H1 (cell line): Measurements from ENCODE around the gene HNF4A. TPM values are rescaled to one million over a fixed set of nuclear protein-coding genes. Genes with fewer than 3 reads are reported as not detected.

Source experiments
- CTCF ChIA-PET: fragments of 300-600 bp; sonication (Branson Sonifier 250); formaldehyde crosslinking; loops from one replicate; lab custom pipeline; 2021; ENCODE audit not compliant: partially characterized antibody; lab: Charles Lee
- POLR2A ChIA-PET: fragments of 300-600 bp; sonication (Branson Sonifier 250); formaldehyde crosslinking; loops from one replicate; lab custom pipeline; 2021; ENCODE audit warnings: inconsistent platforms; ENCODE audit not compliant: partially characterized antibody; lab: Charles Lee
- DNase-seq, 2 experiments: peaks; one replicate each; pipeline versions ENCODE4 v3.0.0 to v3.0.0-alpha.2; 2010 to 2022; ENCODE audit warnings: low spot score in 2 of 2, low read depth in 1 of 2, mixed read lengths in 1 of 2
- FAIRE-seq: peaks from 2 replicates; lab custom pipeline; 2011; peaks lifted over from hg19 to GRCh38; lab: Jason Lieb, UNC
- H2AFZ ChIP-seq: 2 replicates; pipeline ENCODE4 v1.8.1; 2012; ENCODE audit warnings: low read length, inconsistent platforms
- H2AK5ac ChIP-seq: 2 replicates; pipeline ENCODE4 v1.6.1; 2013; ENCODE audit warnings: low read depth, low read length
- H2BK120ac ChIP-seq: replicated peaks from 2 replicates; pipeline ENCODE3; 2013; ENCODE audit warnings: low read depth, low read length, inconsistent platforms
- H2BK12ac ChIP-seq: 2 replicates; pipeline ENCODE4 v1.6.1; 2013; ENCODE audit warnings: low read depth, low read length
- H2BK15ac ChIP-seq: 2 replicates; pipeline ENCODE4 v1.6.1; 2013; ENCODE audit warnings: low read length
- H2BK20ac ChIP-seq: 2 replicates; pipeline ENCODE4 v1.6.1; 2013; ENCODE audit warnings: low read length
- H2BK5ac ChIP-seq: 2 replicates; pipeline ENCODE4 v1.6.1; 2013; ENCODE audit warnings: low read depth, low read length
- H3K14ac ChIP-seq: 2 replicates; pipeline ENCODE4 v1.6.1; 2013; ENCODE audit warnings: inconsistent platforms; ENCODE audit not compliant: insufficient read length
- H3K18ac ChIP-seq: 2 replicates; pipeline ENCODE4 v1.6.1; 2013; ENCODE audit warnings: low read length; ENCODE audit errors: extremely low read depth
- H3K23ac ChIP-seq: 2 replicates; pipeline ENCODE4 v1.6.1; 2013; ENCODE audit warnings: inconsistent platforms; ENCODE audit not compliant: insufficient read length
- H3K23me2 ChIP-seq: 2 replicates; pipeline ENCODE4 v1.6.1; 2013; ENCODE audit warnings: low read depth, low read length
- H3K27ac ChIP-seq: 2 replicates; pipeline ENCODE4 v1.6.1; 2011; ENCODE audit warnings: low read depth, low read length, inconsistent platforms
- H3K27me3 ChIP-seq, 4 experiments: replicated peaks in 1 of 4; 1 replicate in 1 of 4; 2 replicates in 3 of 4; pipeline versions ENCODE4 v1.6.1 to v1.8.1; 2011 to 2013; ENCODE audit warnings: low read length in 3 of 4, mild to moderate bottlenecking in 3 of 4, inconsistent platforms in 2 of 4, mixed read lengths in 2 of 4, moderate library complexity in 1 of 4; ENCODE audit not compliant: control insufficient read depth in 3 of 4, insufficient read depth in 3 of 4; ENCODE audit errors: extremely low read depth in 1 of 4
- H3K36me3 ChIP-seq, 4 experiments: 2 replicates each; pipeline versions ENCODE4 v1.6.1 to v1.8.1; 2011 to 2013; ENCODE audit warnings: mild to moderate bottlenecking in 4 of 4, low read length in 3 of 4, moderate library complexity in 2 of 4, control low read depth in 1 of 4, inconsistent platforms in 1 of 4; ENCODE audit not compliant: insufficient read depth in 4 of 4, control insufficient read depth in 2 of 4
- H3K4ac ChIP-seq: replicated peaks from 2 replicates; pipeline ENCODE3; 2013; ENCODE audit warnings: low read length, low read depth, mixed read lengths, inconsistent platforms; ENCODE audit not compliant: insufficient read length
- H3K4me1 ChIP-seq, 4 experiments: replicated peaks in 1 of 4; 1 replicate in 1 of 4; 2 replicates in 3 of 4; pipeline versions ENCODE4 v1.6.1 to v1.8.1; 2011 to 2013; ENCODE audit warnings: low read length in 3 of 4, inconsistent platforms in 2 of 4, mixed read lengths in 1 of 4; ENCODE audit not compliant: insufficient read depth in 4 of 4, control insufficient read depth in 3 of 4
- H3K4me2 ChIP-seq, 2 experiments: 2 replicates each; pipeline versions ENCODE4 v1.6.1 to v1.8.1; 2011 to 2013; ENCODE audit warnings: low read depth in 2 of 2, low read length in 2 of 2, control low read depth in 1 of 2, inconsistent platforms in 1 of 2, mild to moderate bottlenecking in 1 of 2; ENCODE audit not compliant: insufficient read depth in 1 of 2
- H3K4me3 ChIP-seq, 4 experiments: fragments of 200-600, 300-600 bp in 1 of 4; sonication (generic), shearing (Covaris generic), sonication (Bioruptor Twin) in 1 of 4; 2 replicates each; pipeline versions ENCODE4 v1.5.1 to v1.8.1; 2011 to 2016; ENCODE audit warnings: low read length in 4 of 4, low read depth in 3 of 4, control low read depth in 2 of 4, inconsistent platforms in 2 of 4, mild to moderate bottlenecking in 2 of 4, mixed read lengths in 1 of 4, moderate library complexity in 1 of 4; ENCODE audit not compliant: insufficient read depth in 2 of 4; ENCODE audit errors: extremely low read depth in 1 of 4
- H3K56ac ChIP-seq: replicated peaks from 2 replicates; pipeline ENCODE3; 2013; ENCODE audit warnings: low read depth, mild to moderate bottlenecking, mixed read lengths, low read length, inconsistent platforms; ENCODE audit not compliant: insufficient read length
- H3K79me1 ChIP-seq: 2 replicates; pipeline ENCODE4 v1.6.1; 2013; ENCODE audit warnings: low read depth, low read length, control low read depth
- H3K79me2 ChIP-seq, 2 experiments: 2 replicates each; pipeline versions ENCODE4 v1.6.1 to v1.8.1; 2012 to 2013; ENCODE audit warnings: low read length in 2 of 2, mild to moderate bottlenecking in 2 of 2, inconsistent platforms in 1 of 2; ENCODE audit not compliant: insufficient read depth in 2 of 2, control insufficient read depth in 1 of 2
- H3K9ac ChIP-seq, 4 experiments: replicated peaks in 1 of 4; 1 replicate in 1 of 4; 2 replicates in 3 of 4; pipeline versions ENCODE4 v1.6.1 to v1.8.1; 2011 to 2013; ENCODE audit warnings: low read depth in 3 of 4, low read length in 3 of 4, control low read depth in 2 of 4, mild to moderate bottlenecking in 2 of 4, moderate library complexity in 2 of 4, inconsistent platforms in 1 of 4; ENCODE audit errors: extremely low read depth in 1 of 4
- H3K9me3 ChIP-seq, 2 experiments: 2 replicates each; pipeline versions ENCODE4 v1.6.1 to v1.8.1; 2012 to 2013; ENCODE audit warnings: mild to moderate bottlenecking in 2 of 2, moderate library complexity in 2 of 2, control low read depth in 1 of 2, inconsistent platforms in 1 of 2, low read depth in 1 of 2, low read length in 1 of 2, mixed read lengths in 1 of 2; ENCODE audit not compliant: insufficient read depth in 2 of 2
- H4K20me1 ChIP-seq, 2 experiments: replicated peaks in 1 of 2; 2 replicates each; pipeline versions ENCODE3 to v1.8.1; 2011 to 2013; ENCODE audit warnings: inconsistent platforms in 2 of 2, low read length in 2 of 2, mild to moderate bottlenecking in 1 of 2; ENCODE audit not compliant: insufficient read depth in 2 of 2, control insufficient read depth in 1 of 2
- H4K5ac ChIP-seq: 2 replicates; pipeline ENCODE4 v1.6.1; 2013; ENCODE audit warnings: low read length, low read depth, mixed read lengths, inconsistent platforms; ENCODE audit not compliant: insufficient read length
- H4K8ac ChIP-seq: 2 replicates; pipeline ENCODE4 v1.8.0; 2013; ENCODE audit warnings: mild to moderate bottlenecking, moderate library complexity, low read length, inconsistent platforms; ENCODE audit not compliant: insufficient read depth; ENCODE audit errors: extremely low read depth
- H4K91ac ChIP-seq: replicated peaks from 2 replicates; pipeline ENCODE3; 2013; ENCODE audit warnings: low read length, mixed read lengths, inconsistent platforms; ENCODE audit not compliant: insufficient read length
- BCL11A ChIP-seq, 2 experiments: IDR thresholded peaks; one replicate each; pipeline ENCODE4 v1.6.1; 2011; ENCODE audit warnings: low read depth in 2 of 2, low read length in 2 of 2, mild to moderate bottlenecking in 2 of 2
- CHD1 ChIP-seq: IDR thresholded peaks from 2 replicates; pipeline ENCODE4 v1.6.1; 2012; ENCODE audit warnings: low read depth, low read length, improper control_type of control experiment
- PHF8 ChIP-seq: fragments of 200-600 bp; sonication (generic); conservative IDR thresholded peaks from 2 replicates; pipeline ENCODE4 v1.7.1; 2012; ENCODE audit warnings: low read depth, mild to moderate bottlenecking, inconsistent platforms, low read length, moderate library complexity
- POU5F1 ChIP-seq: IDR thresholded peaks from 2 replicates; pipeline ENCODE4 v1.6.1; 2011; ENCODE audit warnings: low read depth, mild to moderate bottlenecking, low read length, moderate library complexity
- RAD21 ChIP-seq, 2 experiments: IDR thresholded peaks in 1 of 2; conservative IDR thresholded peaks in 1 of 2; 2 replicates each; pipeline ENCODE4 v1.6.1; 2011; ENCODE audit warnings: low read depth in 2 of 2, low read length in 2 of 2, improper control_type of control experiment in 1 of 2, inconsistent platforms in 1 of 2, mild to moderate bottlenecking in 1 of 2, moderate library complexity in 1 of 2
- RXRA ChIP-seq: IDR thresholded peaks from 2 replicates; pipeline ENCODE4 v1.6.1; 2011; ENCODE audit warnings: low read depth, mild to moderate bottlenecking, low read length, moderate library complexity; ENCODE audit not compliant: insufficient read depth
- SP1 ChIP-seq: IDR thresholded peaks from 2 replicates; pipeline ENCODE4 v1.6.1; 2011; ENCODE audit warnings: low read depth, low read length
- WGBS, 2 experiments: shearing (Covaris generic) in 1 of 2; methylation state at CpG; one replicate each; pipeline versions ENCODE4 v1.1.6 to v1.1.7; 2013 to 2015; ENCODE audit warnings: low lambda C conversion rate in 2 of 2, mixed read lengths in 2 of 2, inconsistent platforms in 1 of 2, low coverage in 1 of 2, missing lambda C conversion rate in 1 of 2; ENCODE audit not compliant: insufficient replicate concordance in 2 of 2, insufficient coverage in 1 of 2, insufficient read length in 1 of 2; ENCODE audit errors: extremely low coverage in 1 of 2, missing lambda C conversion rate in 1 of 2; 5-methylcytosine and 5-hydroxymethylcytosine counted together
- polyA plus RNA-seq, 7 experiments: library from polyadenylated mRNA; depleted of rRNA in 3 of 7; stranded (reverse) in 5 of 7; unstranded in 2 of 7; fragments of >200 nt in 5 of 7; fragments of 200-250 nt in 2 of 7; gene quantifications; 1 replicate in 5 of 7; 2 replicates in 1 of 7; 4 replicates in 1 of 7; pipeline versions ENCODE4 v1.2.1 to v1.2.3, GENCODE V29; 2011 to 2013; ENCODE audit warnings: missing spikeins in 2 of 7, mixed read lengths in 2 of 7
- total RNA-seq: library from RNA; stranded (reverse); fragmentation: NEBNext Ultra II Directional; extraction: Animal tissue kit (Norgen Biotek cat#: 25700); gene quantifications from 2 replicates; pipeline ENCODE4 v1.2.1, GENCODE V29; 2021

The HNF4A gene
- total and polyA plus RNA-seq, 2 of the 8 experiments (the other 6 are each of a cell fraction or from before 2014, with no cell fraction given): 0.03 TPM; not detected in 1

GRCh38 chr20:44398335-44398734, 42.8 kb downstream of the HNF4A start:
- Histone ChIP-seq H2AK5ac (no peak overlapping the region), H4K20me1 (no peaks in the 10 kb centered on the region), H3K79me1 (no peaks in the 10 kb centered on the region), H3K4me2 (no peak overlapping the region), H3K27me3 (no peaks in the 10 kb centered on the region), H2BK5ac (no peak overlapping the region), H3K36me3 (no peaks in the 10 kb centered on the region), H3K23me2 (peaks cover 4% of the 10 kb centered on the region; the same call in 1 of the 2 replicates), H2BK15ac (no peak overlapping the region), H3K14ac (no peak overlapping the region), H2BK20ac (no peak overlapping the region), H3K27ac (no peak overlapping the region), H2BK120ac (no peak overlapping the region), H3K18ac (no peak overlapping the region), H4K5ac (no peak overlapping the region), H3K23ac (no peak overlapping the region), H3K9me3 (no peaks in the 10 kb centered on the region), H3K4me1 (no peaks in the 10 kb centered on the region), H3K9ac (no peak overlapping the region), H3K4ac (no peak overlapping the region), H4K91ac (no peak overlapping the region), H3K4me3 (no peak overlapping the region), H3K56ac (no peak overlapping the region), H3K79me2 (no peaks in the 10 kb centered on the region), H2BK12ac (no peak overlapping the region), H2AFZ (no peak overlapping the region), H4K8ac (no peak overlapping the region)
- 84% methylated on average over 2 of the region's 2 CpGs; no CpG with 5 or more reads in 1 of the 2 experiments for WGBS, 2 experiments
- ChIA-PET CTCF (interaction anchor here (0.8 to 1.7 kb wide), 6 partner anchors 9 to 111 kb away, joined by 3 to 5 read pairs (median 4); no protein-coding TSS in a partner anchor), POLR2A (no interaction called here)
- DNase-seq (no peak), FAIRE-seq (no peak)
- no peak for TF ChIP-seq CHD1
- TF ChIP-seq SP1: no peak
- no peak for TF ChIP-seq PHF8
- no peak for TF ChIP-seq POU5F1
- TF ChIP-seq BCL11A (IDR thresholded peaks at IDR 0.05; ENCODE audit: low read depth in 2 of 2, low read length in 2 of 2): no peak
- no peak for TF ChIP-seq RXRA
- no peak for TF ChIP-seq RAD21 (IDR thresholded peaks at IDR 0.05 in 1 of 2, conservative IDR thresholded peaks at IDR 0.05 in 1 of 2; ENCODE audit: low read depth in 2 of 2, low read length in 2 of 2)
